GM21825 (cell line): ENCODE measurements around the gene NUDC.
"Not testable (repeated sequence)": the region's sequence is repeated elsewhere in the genome, so short reads cannot be mapped to it uniquely, and the experiment has no call there.

Source experiments
- ATAC-seq: cut with Tn5 transposase; IDR thresholded peaks from one replicate; pipeline ENCODE4 v1.9.1; 2021; ENCODE audit warnings: mild to moderate bottlenecking, moderate library complexity; ENCODE audit not compliant: unreplicated experiment

NUDC gene

GRCh38 chr1:26921540-26922430, at the start of gene NUDC:
TSS of gene NUDC (plus strand) at chr1:26921743. CDS start at chr1:26921849, 106 bp downstream.
- peak; percentile 94 for ATAC-seq

DNA sequence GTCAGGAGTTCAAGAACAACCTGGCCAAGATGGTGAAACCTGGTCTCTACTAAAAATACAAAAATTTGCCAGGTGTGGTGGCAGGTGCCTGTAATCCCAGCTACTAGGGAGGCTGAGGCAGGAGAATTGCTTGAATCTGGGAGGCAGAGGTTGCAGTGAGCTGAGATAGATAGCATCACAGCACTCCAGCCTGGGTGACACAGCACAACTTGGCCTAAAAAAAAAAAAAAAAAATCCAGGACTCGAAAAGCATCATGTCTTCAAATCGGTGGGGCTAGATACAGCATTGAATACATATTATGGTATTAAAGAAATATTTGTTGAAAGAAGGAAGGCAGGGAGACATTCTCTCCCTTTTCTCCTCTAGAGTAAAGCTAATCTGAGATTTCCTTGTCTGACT, 48.4 kb upstream of the NUDC start:
- not testable (repeated sequence) for ATAC-seq

DNA sequence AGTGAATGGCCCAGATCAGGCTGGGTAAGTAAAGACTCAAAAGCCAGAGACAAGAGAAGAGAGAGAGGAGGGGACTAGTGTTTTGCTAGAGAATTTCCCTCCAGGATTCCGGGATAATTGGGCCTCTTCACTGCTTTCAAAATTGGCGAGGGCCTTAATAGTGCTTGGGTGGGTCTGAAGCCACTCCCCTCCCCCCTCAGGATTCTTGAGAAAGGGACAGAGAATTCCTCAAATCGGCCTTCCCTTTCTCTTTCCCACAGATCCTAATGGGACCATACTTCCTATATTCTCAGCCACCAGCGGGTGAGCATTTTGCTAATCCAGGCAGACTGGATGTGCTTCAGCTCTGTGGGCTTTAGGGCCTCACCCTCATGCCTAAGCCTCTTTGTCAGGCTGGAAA, 46.6 kb upstream of the NUDC start:
- no peak for ATAC-seq

GRCh38 chr1:26877326-26877725, 44.2 kb upstream of the NUDC start:
- no peak for ATAC-seq

- no peak for ATAC-seq
Observed at GRCh38 chr1:26879793-26880192, 41.8 kb upstream of the NUDC start.

- ATAC-seq: not testable (repeated sequence)
Observed at GRCh38 chr1:26881611-26882010, 39.9 kb upstream of the NUDC start.

GRCh38 chr1:26882696-26883463, 38.7 kb upstream of the NUDC start:
- no peak for ATAC-seq

GRCh38 chr1:26887125-26887524, 34.4 kb upstream of the NUDC start:
- no peak for ATAC-seq

DNA sequence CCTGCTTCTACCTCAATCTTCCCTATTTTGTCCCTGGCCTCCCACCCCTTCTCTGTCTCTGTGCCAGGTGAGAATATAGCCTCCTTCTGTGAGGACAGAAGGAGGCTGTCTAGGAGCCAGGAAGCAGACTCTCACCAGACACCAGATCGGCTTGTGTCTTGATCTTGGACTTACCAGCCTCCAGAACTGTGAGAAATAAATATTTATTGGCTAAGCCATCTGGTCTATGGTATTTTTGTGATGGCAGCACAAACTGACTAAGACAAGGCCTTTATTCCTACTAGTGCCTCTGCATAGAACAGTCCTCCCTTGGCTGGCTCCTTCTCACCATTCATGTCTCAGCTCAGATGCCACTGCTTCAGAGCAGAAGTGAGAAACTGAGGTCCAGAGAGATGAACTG, 33.3 kb upstream of the NUDC start:
- no peak for ATAC-seq

GRCh38 chr1:26889551-26890466, 31.7 kb upstream of the NUDC start, which contains the start of gene GPN2:
TSS of gene GPN2 (minus strand) at chr1:26890283. CDS start at chr1:26890096, 187 bp downstream.
- ATAC-seq: peak; percentile 83

DNA sequence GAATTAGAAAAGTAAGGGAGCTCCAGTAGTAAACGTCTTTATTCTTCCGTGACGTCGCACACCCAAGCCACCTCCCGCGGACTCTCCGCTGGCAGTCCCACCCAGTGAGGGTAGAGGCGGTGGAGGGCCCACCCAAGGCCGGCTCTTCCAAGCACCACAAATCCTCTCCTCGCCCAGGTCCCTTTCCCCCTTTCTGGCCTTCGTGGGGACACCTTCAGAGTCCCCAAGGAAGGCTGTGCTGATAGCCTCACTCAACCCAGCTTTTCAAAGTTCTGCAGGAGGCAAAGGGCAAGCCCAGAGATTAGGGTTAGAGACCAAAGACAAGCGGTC, 31.1 kb upstream of the NUDC start:
- ATAC-seq: peak; percentile 21

- no peak for ATAC-seq
Observed at GRCh38 chr1:26894263-26894662, 27.3 kb upstream of the NUDC start.

- ATAC-seq: no peak
Observed at GRCh38 chr1:26897351-26897750, 24.2 kb upstream of the NUDC start.

- ATAC-seq: peak; percentile 78
Observed at GRCh38 chr1:26900001-26900814, 21.3 kb upstream of the NUDC start, which contains the start of gene GPATCH3. TSS of gene GPATCH3 (minus strand) at chr1:26900467. CDS start at chr1:26900442, 25 bp downstream.

DNA sequence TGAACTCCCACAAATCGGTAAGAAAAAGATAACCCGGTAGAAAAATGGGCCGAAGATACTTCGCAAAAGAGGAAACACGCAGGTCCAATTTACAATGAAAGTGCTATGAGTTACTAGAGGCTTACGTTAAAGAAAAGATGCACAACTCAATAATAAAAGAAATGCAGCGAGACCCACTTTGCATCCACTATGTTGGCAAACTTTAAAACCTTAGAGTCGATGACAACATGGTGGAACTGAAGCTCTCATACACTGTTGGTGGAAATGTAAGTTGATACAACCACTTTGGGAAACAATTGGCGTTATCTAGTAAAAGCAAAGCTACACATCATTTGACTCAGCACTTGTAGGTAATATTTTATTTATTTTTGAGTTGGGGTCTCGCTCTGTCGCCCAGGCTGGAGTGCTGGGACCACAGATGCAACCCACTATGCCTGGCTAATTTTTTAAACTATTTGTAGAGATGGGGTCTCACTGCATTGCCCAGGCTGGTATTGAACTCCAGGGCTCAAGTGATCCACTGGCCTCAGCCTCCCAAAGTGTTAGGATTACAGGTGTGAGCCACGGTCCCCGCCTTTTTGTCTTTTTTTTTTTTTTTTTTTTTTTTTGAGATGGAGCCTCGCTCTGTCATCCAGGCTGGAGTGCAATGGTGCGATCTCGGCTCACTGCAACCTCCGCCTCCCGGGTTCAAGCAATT, 20.6 kb upstream of the NUDC start:
- ATAC-seq: no peak

GRCh38 chr1:26907071-26907917, 14.2 kb upstream of the NUDC start:
- ATAC-seq: no peak

- ATAC-seq: no peak
Observed at GRCh38 chr1:26909951-26910342, 11.6 kb upstream of the NUDC start.

DNA sequence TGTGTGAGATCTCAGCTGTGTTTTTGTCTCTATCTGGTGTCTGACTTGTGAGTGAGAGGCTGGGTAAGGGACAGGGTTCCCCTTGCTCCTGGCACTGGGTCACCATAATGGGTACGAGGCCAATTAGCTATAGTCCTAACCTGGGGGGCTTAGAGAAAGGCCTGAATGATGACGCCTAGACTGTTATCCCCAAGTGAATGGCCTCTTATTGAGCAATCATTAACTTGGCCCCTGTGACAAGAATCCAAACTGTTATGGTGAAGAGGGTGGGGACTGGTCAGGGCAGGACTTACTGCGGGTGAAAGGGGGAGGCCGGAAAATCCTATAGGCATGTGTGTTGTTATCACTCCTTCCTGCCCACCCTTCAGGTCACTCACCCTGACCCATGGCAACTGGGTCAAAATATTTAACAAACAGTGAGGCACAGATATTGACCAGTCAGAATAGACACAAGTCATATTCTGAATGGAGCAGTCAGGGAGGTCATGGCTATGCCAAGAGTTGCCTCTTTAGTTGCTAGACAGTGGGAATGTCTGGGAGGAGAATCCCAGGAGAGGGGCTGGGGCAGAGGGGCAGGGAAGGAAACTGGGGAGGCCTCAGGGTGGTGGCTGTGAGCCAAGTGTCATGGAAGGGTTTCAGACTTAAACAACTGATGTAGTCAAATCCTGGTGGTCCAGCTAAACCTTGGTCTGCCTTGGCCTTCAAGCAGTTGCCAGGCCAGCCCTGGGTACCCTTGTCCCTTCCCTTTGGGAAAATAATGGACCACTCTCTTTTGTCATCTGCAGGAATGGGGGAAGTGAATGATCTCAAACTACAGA, 11.0 kb upstream of the NUDC start:
- no peak for ATAC-seq
